ENCODE measurements around the gene ADM5.

Gene ADM5

GRCh38 chr19:49687566-49688316, 1.7 kb upstream of the ADM5 start:
- H3K4me3 ChIP-seq (ENCODE audit: low read length in 2 of 2) = no peak overlapping the region
- H3K27ac ChIP-seq (ENCODE audit: low read depth in 2 of 2, low read length in 2 of 2) = no peak overlapping the region
- peaks cover 13 to 14% of the 10 kb centered on the region in 2 donors for H3K4me1 ChIP-seq (ENCODE audit: control insufficient read depth in 2 of 2, insufficient read depth in 2 of 2, low read length in 2 of 2)
- H3K36me3 ChIP-seq (ENCODE audit: control insufficient read depth in 2 of 2, insufficient read depth in 2 of 2, low read length in 2 of 2) = peaks cover 12 to 20% of the 10 kb centered on the region in 2 donors
- peaks cover 10 to 14% of the 10 kb centered on the region in 2 donors for H3K27me3 ChIP-seq (ENCODE audit: control insufficient read depth in 2 of 2, insufficient read depth in 2 of 2, low read length in 2 of 2)
- no peaks in the 10 kb centered on the region for H3K9me3 ChIP-seq (ENCODE audit: control insufficient read depth in 2 of 2, low read length in 2 of 2)
- H3K9ac ChIP-seq (ENCODE audit: low read depth in 1 of 2, low read length in 2 of 2) = no peak overlapping the region

- Histone ChIP-seq H3K4me1 (ENCODE audit: control insufficient read depth in 2 of 2, insufficient read depth in 2 of 2, low read length in 2 of 2) (peaks cover 13 to 14% of the 10 kb centered on the region in 2 donors), H3K36me3 (ENCODE audit: control insufficient read depth in 2 of 2, insufficient read depth in 2 of 2, low read length in 2 of 2) (peaks cover 12 to 19% of the 10 kb centered on the region in 2 donors), H3K9ac (ENCODE audit: low read depth in 1 of 2, low read length in 2 of 2) (no peak overlapping the region), H3K9me3 (ENCODE audit: control insufficient read depth in 2 of 2, low read length in 2 of 2) (no peaks in the 10 kb centered on the region), H3K4me3 (ENCODE audit: low read length in 2 of 2) (no peak overlapping the region), H3K27ac (ENCODE audit: low read depth in 2 of 2, low read length in 2 of 2) (peak overlapping the region in 1 of 2 donors; percentile 30), H3K27me3 (ENCODE audit: control insufficient read depth in 2 of 2, insufficient read depth in 2 of 2, low read length in 2 of 2) (peaks cover 10 to 14% of the 10 kb centered on the region in 2 donors)
Measured at GRCh38 chr19:49688531-49689132, 762 bp upstream of the ADM5 start.

- peak overlapping the region; percentile 48 to 59 for H3K4me3 ChIP-seq (ENCODE audit: low read length in 2 of 2)
- peak overlapping the region; percentile 17 to 41 for H3K9ac ChIP-seq (ENCODE audit: low read depth in 1 of 2, low read length in 2 of 2)
- H3K4me1 ChIP-seq (ENCODE audit: control insufficient read depth in 2 of 2, insufficient read depth in 2 of 2, low read length in 2 of 2) = peaks cover 13 to 14% of the 10 kb centered on the region in 2 donors
- peaks cover 10 to 14% of the 10 kb centered on the region in 2 donors for H3K27me3 ChIP-seq (ENCODE audit: control insufficient read depth in 2 of 2, insufficient read depth in 2 of 2, low read length in 2 of 2)
- H3K27ac ChIP-seq (ENCODE audit: low read depth in 2 of 2, low read length in 2 of 2) = peak overlapping the region in 1 of 2 donors; percentile 17
- H3K36me3 ChIP-seq (ENCODE audit: control insufficient read depth in 2 of 2, insufficient read depth in 2 of 2, low read length in 2 of 2) = peaks cover 8 to 9% of the 10 kb centered on the region in 2 donors
- H3K9me3 ChIP-seq (ENCODE audit: control insufficient read depth in 2 of 2, low read length in 2 of 2) = no peaks in the 10 kb centered on the region
Measured at GRCh38 chr19:49690079-49690655, 773 bp downstream of the ADM5 start.

GRCh38 chr19:49690656-49691242, 1.4 kb downstream of the ADM5 start, which contains the start of gene CPT1C:
TSS of gene CPT1C (plus strand) at chr19:49691116. CDS start at chr19:49692253, 1,137 bp downstream.
- Histone ChIP-seq H3K36me3 (ENCODE audit: control insufficient read depth in 2 of 2, insufficient read depth in 2 of 2, low read length in 2 of 2) (peaks cover 6% of the 10 kb centered on the region in 2 donors), H3K4me1 (ENCODE audit: control insufficient read depth in 2 of 2, insufficient read depth in 2 of 2, low read length in 2 of 2) (peaks cover 13 to 14% of the 10 kb centered on the region in 2 donors), H3K9ac (ENCODE audit: low read depth in 1 of 2, low read length in 2 of 2) (peak within 1 kb of the TSS; percentile 17 to 41), H3K9me3 (ENCODE audit: control insufficient read depth in 2 of 2, low read length in 2 of 2) (no peaks in the 10 kb centered on the region), H3K27ac (ENCODE audit: low read depth in 2 of 2, low read length in 2 of 2) (peak within 1 kb of the TSS in 1 of 2 donors; percentile 17), H3K4me3 (ENCODE audit: low read length in 2 of 2) (peak within 1 kb of the TSS; percentile 48 to 59), H3K27me3 (ENCODE audit: control insufficient read depth in 2 of 2, insufficient read depth in 2 of 2, low read length in 2 of 2) (peaks cover 10 to 14% of the 10 kb centered on the region in 2 donors)

GRCh38 chr19:49691243-49692146, 2.1 kb downstream of the ADM5 start:
- Histone ChIP-seq H3K36me3 (ENCODE audit: control insufficient read depth in 2 of 2, insufficient read depth in 2 of 2, low read length in 2 of 2) (no peaks in the 10 kb centered on the region), H3K9me3 (ENCODE audit: control insufficient read depth in 2 of 2, low read length in 2 of 2) (no peaks in the 10 kb centered on the region), H3K4me3 (ENCODE audit: low read length in 2 of 2) (peak overlapping the region in 1 of 2 donors; percentile 59), H3K27me3 (ENCODE audit: control insufficient read depth in 2 of 2, insufficient read depth in 2 of 2, low read length in 2 of 2) (peaks cover 10 to 14% of the 10 kb centered on the region in 2 donors), H3K9ac (ENCODE audit: low read depth in 1 of 2, low read length in 2 of 2) (no peak overlapping the region), H3K4me1 (ENCODE audit: control insufficient read depth in 2 of 2, insufficient read depth in 2 of 2, low read length in 2 of 2) (peaks cover 13 to 14% of the 10 kb centered on the region in 2 donors), H3K27ac (ENCODE audit: low read depth in 2 of 2, low read length in 2 of 2) (no peak overlapping the region)

- H3K36me3 ChIP-seq (ENCODE audit: control insufficient read depth in 2 of 2, insufficient read depth in 2 of 2, low read length in 2 of 2) = no peaks in the 10 kb centered on the region
- H3K4me3 ChIP-seq (ENCODE audit: low read length in 2 of 2) = no peak overlapping the region
- H3K9me3 ChIP-seq (ENCODE audit: control insufficient read depth in 2 of 2, low read length in 2 of 2) = no peaks in the 10 kb centered on the region
- H3K4me1 ChIP-seq (ENCODE audit: control insufficient read depth in 2 of 2, insufficient read depth in 2 of 2, low read length in 2 of 2) = peaks cover 13 to 14% of the 10 kb centered on the region in 2 donors
- no peak overlapping the region for H3K9ac ChIP-seq (ENCODE audit: low read depth in 1 of 2, low read length in 2 of 2)
- H3K27ac ChIP-seq (ENCODE audit: low read depth in 2 of 2, low read length in 2 of 2) = no peak overlapping the region
- peaks cover 10 to 14% of the 10 kb centered on the region in 2 donors for H3K27me3 ChIP-seq (ENCODE audit: control insufficient read depth in 2 of 2, insufficient read depth in 2 of 2, low read length in 2 of 2)
Measured at GRCh38 chr19:49692147-49692506, 2.7 kb downstream of the ADM5 start.

GRCh38 chr19:49696115-49696514, 6.7 kb downstream of the ADM5 start:
- H3K9me3 ChIP-seq (ENCODE audit: control insufficient read depth in 2 of 2, low read length in 2 of 2) = no peaks in the 10 kb centered on the region
- no peak overlapping the region for H3K27ac ChIP-seq (ENCODE audit: low read depth in 2 of 2, low read length in 2 of 2)
- H3K4me3 ChIP-seq (ENCODE audit: low read length in 2 of 2) = no peak overlapping the region
- no peak overlapping the region for H3K9ac ChIP-seq (ENCODE audit: low read depth in 1 of 2, low read length in 2 of 2)
- no peaks in the 10 kb centered on the region for H3K4me1 ChIP-seq (ENCODE audit: control insufficient read depth in 2 of 2, insufficient read depth in 2 of 2, low read length in 2 of 2)
- H3K36me3 ChIP-seq (ENCODE audit: control insufficient read depth in 2 of 2, insufficient read depth in 2 of 2, low read length in 2 of 2) = no peaks in the 10 kb centered on the region
- H3K27me3 ChIP-seq (ENCODE audit: control insufficient read depth in 2 of 2, insufficient read depth in 2 of 2, low read length in 2 of 2) = peaks cover 7 to 10% of the 10 kb centered on the region in 2 donors

GRCh38 chr19:49696865-49697264, 7.5 kb downstream of the ADM5 start:
- H3K4me1 ChIP-seq (ENCODE audit: control insufficient read depth in 2 of 2, insufficient read depth in 2 of 2, low read length in 2 of 2) = no peaks in the 10 kb centered on the region
- H3K9ac ChIP-seq (ENCODE audit: low read depth in 1 of 2, low read length in 2 of 2) = no peak overlapping the region
- no peaks in the 10 kb centered on the region for H3K36me3 ChIP-seq (ENCODE audit: control insufficient read depth in 2 of 2, insufficient read depth in 2 of 2, low read length in 2 of 2)
- H3K9me3 ChIP-seq (ENCODE audit: control insufficient read depth in 2 of 2, low read length in 2 of 2) = no peaks in the 10 kb centered on the region
- no peak overlapping the region for H3K27ac ChIP-seq (ENCODE audit: low read depth in 2 of 2, low read length in 2 of 2)
- no peak overlapping the region for H3K4me3 ChIP-seq (ENCODE audit: low read length in 2 of 2)
- peaks cover 0 to 4% of the 10 kb centered on the region in 2 donors for H3K27me3 ChIP-seq (ENCODE audit: control insufficient read depth in 2 of 2, insufficient read depth in 2 of 2, low read length in 2 of 2)

GRCh38 chr19:49699364-49699763, 10.0 kb downstream of the ADM5 start:
- Histone ChIP-seq H3K27me3 (ENCODE audit: control insufficient read depth in 2 of 2, insufficient read depth in 2 of 2, low read length in 2 of 2) (no peaks in the 10 kb centered on the region), H3K9ac (ENCODE audit: low read depth in 1 of 2, low read length in 2 of 2) (no peak overlapping the region), H3K4me3 (ENCODE audit: low read length in 2 of 2) (no peak overlapping the region), H3K27ac (ENCODE audit: low read depth in 2 of 2, low read length in 2 of 2) (no peak overlapping the region), H3K9me3 (ENCODE audit: control insufficient read depth in 2 of 2, low read length in 2 of 2) (no peaks in the 10 kb centered on the region), H3K4me1 (ENCODE audit: control insufficient read depth in 2 of 2, insufficient read depth in 2 of 2, low read length in 2 of 2) (no peaks in the 10 kb centered on the region), H3K36me3 (ENCODE audit: control insufficient read depth in 2 of 2, insufficient read depth in 2 of 2, low read length in 2 of 2) (no peaks in the 10 kb centered on the region)

Data from mucosa of rectum (tissue), 2 donors.